Endothelial cell of hepatic sinusoid (primary cell): ENCODE results near the gene NFATC2.

Experiments
- in situ Hi-C: cut with HindIII; loops from 2 replicates; pipeline ENCODE4 v1.10.0; 2017; ENCODE audit warnings: low sequenced_read_pairs

NFATC2 gene

DNA sequence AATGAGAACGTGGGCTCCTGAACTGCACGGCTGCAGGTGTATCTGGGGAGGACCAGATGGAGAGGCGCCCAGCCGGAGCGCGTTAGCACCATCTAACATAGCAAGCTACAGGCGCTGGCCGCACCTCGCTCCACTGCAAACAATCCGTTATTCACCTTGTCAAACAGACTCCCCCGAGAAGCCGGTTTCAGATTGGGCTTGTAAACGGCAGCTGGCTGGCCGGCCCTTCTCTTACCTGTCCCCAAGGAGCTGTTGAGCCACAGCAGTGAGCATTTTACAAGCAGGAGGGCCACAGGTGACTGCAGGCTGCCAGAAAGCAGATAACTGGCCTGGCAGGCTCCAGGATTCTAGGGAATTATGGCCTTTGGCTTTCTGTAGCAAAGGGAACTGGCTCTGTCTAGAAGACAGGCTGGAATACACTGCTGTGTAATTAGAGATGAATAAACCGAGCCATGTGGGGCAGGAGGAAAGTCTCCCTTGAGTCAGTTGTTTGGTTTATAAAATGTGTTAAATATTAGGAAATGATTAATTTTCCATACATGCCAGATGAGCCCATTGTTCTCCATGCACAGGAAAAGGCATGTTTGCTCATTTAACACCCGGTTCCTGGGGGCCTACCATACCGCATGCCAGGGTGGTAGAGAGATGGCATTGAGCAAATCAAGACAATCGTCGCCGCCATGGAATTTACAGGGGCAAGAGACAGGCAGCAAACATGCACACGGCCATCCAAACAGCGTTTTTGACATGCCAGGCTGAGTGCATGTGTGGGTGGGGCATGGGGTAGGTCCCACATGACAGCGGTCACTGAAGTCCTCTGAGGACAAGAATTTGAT is 159.3 kb downstream of the NFATC2 start:
- in situ Hi-C loops = no loop called here

DNA sequence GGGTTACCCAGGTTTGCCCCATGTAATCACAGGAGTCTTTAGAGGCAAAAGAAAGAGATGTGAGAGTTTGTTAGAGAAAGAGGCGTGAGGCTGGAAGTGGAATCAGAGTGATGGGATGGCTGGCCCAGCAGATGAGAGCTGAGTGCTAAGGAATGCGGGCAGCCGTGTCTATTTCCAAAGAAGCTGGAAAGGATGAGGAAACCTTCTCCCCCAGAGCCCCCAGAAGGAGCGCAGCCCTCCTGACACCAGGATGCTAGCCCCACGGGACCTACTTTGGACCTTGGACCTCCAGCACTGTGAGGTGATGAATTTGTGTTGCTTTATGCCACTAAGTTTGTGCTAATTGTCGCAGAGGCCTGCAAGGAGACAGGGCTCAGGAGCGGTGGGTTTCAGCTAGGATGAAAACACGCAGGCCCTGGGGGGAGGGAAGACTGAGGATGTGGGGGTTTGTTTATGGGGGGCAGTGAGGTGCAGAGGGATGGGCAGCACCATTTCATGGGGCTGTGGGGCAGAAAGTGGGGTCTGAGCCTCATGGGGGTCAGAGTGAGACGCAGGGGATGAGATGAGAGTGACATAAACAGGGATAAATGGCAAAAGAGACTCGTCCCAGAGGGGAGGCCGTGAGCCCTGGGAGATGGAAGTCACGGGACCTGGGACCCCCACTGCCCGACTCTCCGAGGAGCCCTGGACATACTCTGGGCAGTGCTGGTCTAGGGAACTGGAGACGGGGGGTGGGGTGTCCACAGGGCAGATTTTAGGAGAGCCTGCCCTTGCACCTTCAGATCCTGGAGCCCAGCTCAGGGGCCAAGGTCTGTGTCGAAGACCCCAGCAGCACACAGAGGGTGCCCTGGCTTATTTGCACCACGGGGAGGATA is 160.2 kb downstream of the NFATC2 start:
- in situ Hi-C loops = no loop called here

DNA sequence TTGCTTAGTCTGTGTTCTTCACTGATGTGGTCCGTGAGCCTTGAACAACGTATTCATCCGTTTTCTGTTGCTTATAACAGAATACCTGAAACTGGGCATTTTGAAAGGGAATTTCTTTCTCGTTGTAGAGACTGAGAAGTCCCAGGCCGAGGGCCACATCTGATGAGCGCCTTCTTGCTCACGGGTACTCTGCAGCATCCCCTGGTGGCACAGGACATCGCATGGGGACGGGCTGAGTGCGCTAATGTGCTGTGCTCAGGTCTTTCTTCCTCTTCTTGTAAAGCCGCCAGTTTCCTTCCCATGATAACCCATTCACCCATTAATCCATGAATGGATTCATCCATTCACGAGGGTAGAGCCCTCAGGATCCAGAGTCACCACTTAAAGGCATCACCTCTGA is 161.0 kb downstream of the NFATC2 start:
- in situ Hi-C loops = no loop called here

DNA sequence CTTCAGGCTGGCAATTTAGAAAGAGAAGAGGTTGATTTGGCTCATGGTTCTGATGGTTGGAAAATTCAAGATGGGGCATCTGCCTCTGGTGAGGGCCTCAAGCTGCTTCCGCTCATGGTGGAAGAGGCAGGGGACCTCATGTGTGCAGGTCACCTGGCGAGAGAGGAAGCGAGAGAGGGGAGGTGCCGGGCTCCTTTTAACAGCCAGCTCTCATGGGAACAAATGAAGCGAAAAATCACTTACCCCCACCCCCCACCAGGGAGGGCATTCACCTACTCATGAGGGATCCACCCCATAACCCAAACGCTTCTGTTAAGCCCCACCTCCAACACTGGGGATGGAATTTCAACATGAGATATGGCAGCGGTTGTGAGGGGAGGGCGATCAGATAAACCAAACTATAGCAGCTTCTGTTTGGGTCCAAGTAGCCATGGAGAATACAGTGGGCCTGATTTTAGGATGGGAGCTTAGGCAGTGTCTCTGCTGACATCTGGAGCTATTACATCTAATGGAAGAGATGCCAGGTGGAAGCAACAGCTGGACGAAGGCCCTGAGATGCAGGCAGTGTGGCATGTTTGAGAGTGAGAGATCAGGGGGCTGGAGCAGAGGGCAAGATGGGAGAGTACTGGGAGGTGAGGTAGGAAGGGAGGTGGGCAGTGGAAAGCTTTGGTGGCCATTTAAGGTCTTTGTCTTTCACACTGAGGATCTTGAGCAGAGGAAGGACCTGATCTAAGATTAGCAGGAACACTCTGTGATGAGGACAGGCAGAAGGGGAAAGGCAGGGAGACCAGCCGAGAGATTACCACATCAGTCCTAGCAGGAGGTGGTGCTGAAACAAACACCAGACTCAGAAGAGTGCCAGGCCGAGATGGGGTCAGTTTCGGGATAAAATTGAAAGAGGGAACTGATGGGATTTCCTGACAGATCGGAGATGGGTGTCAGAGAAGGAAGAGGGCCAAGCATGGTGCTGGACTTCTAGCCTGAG is 161.8 kb downstream of the NFATC2 start:
- in situ Hi-C loops = no loop called here

DNA sequence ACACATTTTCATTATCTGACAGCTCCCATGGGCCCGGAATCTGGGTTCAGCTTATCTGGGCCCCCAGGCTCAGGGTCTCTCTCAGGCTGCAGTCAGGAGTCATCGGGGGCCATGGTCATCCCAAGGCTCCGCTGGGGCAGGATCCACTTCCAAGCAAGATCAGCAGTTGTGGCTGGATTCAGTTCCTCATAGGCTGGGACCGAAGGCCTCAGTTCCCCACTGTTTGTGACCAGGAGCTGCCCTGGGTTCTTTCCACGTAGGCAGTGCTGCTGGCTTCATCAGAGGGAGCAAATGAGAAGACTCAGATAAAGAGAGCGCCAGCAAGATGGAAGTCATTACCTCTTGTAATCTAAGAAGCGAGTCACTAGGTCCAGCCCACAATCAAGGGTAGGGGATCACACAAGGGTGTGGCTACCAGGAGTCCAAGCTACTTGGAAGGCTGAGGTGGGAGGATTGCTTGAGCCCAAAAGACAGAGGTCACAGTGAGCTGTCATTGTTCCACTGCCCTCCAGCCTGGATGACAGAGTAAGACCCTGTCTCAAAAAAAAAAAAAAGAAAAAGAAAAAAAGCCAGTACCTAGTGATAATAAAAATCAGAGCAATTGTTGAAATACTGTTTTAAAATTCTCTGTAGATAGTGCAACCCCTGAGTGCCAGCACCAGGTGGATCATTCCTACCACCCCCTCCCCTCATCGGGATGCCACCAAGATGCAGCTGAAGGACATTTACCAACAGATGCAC is 162.7 kb downstream of the NFATC2 start:
- in situ Hi-C loops = no loop called here

DNA sequence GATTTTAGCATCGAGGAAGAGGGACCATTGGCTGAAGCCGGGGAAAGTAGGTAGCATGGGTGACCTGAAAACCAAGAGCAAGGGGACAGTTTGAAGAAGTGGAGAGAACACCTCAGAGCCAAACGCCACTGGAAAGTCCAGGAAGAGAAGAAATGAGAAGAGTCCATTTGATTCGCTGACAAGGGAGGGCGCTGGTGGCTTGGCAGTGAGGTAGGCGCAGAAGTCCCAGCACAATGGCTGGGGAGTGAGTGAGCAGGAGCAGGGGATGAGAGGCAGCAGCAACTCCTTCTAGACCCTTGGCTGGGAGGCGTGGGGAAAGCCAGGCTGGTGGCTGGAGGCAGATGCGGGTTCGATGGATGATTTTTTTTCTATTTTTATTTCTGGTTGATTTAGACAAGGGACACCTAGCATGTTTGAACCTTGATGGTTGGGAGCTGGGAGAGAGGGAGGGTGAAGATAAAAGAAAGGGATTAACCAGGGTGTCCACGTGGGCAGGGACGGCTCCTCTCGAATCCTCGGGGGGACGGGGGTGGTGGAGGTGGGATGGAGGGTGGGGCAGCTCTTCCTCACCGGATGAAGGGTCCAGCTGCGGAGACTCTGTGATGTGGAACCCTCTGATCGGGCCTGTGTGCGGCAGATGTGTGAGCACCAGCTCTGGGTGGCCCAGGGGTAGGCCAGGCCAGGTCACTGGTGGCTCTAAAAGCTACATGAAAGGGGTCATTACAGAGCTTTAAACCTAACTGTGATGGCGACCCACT is 164.2 kb downstream of the NFATC2 start:
- in situ Hi-C loops = no loop called here

DNA sequence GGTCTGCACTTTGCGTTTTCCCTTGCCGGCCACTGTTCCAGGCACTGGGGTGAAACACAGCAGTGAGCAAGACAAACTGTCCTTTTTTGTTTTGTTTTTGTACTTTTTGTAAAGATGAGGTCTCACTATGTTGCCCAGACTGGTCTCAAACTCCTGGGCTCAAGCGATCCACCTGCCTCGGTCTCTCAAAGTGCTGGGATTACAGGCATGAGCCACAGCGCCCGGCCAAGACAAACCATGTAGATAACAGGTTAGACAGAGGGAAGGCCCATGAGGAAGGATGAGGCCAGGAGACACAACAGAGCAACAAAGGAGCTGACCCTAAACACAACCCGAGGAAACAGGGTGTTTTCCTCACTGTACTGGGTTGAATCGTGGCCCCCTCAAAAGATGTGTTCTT is 165.4 kb downstream of the NFATC2 start:
- in situ Hi-C loops = no loop called here

DNA sequence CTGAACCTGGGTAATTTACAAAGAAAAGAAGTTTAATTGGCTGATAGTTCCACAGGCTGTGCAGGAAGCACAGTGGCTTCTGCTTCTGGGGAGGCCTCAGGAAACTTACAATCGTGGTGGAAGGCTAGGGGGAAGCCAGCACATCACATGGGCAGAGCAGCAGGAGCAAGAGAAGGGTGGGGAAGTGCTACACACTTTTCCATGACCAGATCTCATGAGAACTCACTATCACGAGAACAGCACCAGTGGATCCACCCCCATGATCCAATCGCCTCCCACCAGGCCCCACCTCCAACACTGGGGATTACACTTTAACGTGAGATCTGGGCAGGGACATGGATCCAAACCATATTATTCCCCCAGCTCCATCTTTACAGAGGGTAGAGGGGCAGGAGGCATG is 166.4 kb downstream of the NFATC2 start:
- in situ Hi-C loops = no loop called here

DNA sequence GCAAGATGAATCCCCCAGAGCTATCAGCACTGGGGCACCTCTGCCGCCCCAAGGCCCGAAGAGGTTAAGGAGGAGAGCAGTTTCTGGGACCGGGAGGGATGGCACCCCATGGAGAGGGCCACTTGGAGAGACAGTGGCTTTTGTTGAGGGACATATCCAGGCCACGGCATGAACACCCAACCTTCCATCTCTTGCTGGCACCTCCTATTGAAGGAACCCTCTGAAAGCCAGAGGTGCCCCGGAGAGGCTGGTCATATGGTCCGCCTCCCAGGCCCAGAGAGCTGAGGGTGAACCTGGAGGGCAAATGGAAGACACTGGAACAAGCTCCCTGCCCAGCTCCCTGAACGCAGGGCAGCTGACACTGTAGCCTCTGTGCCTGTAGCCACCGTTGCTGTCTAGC is 167.0 kb downstream of the NFATC2 start:
- in situ Hi-C loops = no loop called here

DNA sequence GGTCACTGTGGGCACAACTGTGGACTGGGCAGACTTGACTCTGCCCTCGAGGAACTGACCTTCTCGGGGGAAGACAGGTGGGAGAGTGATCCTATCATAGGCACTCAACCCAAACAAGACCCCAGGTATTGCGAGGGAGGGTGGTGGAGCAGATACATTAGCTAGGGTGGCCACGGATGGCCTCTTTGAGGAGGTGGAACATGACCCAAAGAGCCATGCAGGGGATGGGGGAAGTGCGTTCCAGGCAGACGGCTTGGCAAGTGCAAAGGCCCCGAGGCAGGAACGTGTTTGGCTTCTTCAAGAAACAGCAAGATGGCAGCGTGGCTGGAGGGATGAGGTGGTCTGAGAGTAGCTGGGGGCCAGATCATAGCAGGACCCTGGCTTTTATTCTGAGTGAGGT is 167.6 kb downstream of the NFATC2 start:
- in situ Hi-C loops = no loop called here

DNA sequence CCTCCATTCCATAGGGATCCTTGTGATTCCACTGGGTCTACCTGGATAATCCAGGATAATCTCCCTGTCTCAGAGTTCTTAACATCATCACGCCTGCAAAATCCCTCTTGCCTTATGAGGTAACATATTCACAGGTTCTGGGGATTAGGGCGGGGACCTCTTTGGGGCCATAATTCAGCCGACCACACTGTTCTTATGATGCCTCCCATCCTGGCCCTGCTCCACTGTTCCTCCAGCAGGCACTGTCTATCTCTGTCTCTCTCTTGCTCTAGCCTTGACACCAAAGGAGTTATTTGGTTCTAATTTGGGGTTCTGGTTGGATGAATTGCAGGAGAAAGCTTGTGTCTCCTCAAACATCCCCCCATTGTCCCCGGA is 168.1 kb downstream of the NFATC2 start:
- in situ Hi-C loops = no loop called here

DNA sequence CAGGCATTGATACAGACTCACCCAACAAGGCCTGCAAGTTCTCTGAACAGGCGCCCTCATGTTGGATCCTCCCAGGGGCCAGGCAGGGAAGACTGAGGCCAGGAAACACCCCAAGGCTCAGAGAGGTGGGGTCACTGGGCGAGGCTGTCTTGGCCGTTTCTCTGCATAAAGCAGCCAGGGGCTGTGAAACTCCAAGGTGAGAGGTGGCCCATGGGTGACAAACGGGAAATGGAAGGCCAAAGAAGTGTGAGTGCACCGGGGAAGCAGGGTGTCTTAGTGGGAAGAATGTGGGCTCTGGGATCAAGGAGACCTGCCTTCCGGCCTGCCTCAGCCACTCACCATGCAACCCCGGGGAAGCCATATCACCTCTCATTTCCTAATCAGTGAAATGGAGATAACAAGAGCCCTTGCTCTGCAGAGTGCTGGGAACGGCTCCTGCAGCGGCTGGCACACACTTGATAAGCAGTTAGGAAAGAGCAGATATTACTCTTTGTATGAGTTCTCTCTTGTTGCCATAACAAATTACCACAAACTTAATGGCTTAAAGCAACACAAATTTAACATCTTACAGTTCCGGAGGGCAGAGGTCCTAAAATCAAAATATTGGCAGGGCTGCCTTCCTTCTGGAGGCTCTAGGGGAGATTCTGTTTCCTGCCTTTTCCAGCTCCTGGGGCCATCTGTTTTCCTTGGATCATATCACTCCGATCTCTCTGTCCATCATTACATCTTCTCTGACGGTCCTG is 168.6 kb downstream of the NFATC2 start:
- in situ Hi-C loops = no loop called here

DNA sequence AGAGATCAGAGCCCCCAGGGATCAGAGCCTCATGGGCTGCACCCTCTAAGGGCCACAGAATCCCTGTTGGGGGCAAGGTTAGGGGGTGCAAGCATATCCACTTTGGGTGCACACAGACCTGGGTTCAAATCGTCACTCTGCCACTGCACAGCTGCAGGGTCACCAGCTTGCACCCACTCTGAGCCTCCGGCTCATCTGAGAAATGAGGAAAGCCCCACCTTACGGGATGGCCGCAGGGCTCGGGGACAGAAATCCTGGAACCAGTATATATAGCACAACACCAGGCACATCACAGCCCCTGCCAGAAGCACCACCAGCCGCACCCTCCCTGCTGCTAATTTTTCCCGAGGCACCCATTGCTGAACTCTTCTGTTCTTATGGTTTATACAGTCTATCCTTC is 169.6 kb downstream of the NFATC2 start:
- in situ Hi-C loops = no loop called here

DNA sequence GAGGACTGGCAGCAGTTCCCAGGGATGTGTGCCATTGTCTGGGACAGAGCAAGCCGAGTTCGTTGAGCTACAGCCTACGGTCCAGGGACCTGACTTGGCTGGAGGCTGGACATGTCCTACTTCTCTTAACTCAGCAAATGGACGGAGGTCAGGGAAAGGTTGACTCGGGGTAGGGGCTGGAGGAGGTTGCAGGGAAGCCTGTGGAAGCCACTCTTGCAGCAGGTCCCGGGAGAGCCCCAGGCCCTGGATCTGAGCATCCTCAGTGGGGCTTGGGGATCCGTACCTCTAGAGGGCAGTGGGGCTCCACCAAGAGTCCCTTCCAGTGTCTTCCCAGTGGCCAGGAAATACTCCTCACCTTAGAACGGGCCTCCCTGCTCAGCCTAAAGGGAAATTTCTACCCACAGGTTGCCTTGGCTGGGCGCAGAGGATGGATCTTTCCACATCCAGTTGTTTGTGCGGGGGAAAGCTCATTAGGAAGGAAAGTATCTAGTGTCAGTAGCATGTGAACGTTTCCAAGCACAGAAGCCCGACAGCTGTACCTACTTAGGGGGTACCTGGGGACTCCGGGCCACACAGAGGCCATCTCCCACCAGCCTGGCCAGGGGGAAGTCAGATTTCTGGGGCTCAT is 170.2 kb downstream of the NFATC2 start:
- in situ Hi-C loops = no loop called here

DNA sequence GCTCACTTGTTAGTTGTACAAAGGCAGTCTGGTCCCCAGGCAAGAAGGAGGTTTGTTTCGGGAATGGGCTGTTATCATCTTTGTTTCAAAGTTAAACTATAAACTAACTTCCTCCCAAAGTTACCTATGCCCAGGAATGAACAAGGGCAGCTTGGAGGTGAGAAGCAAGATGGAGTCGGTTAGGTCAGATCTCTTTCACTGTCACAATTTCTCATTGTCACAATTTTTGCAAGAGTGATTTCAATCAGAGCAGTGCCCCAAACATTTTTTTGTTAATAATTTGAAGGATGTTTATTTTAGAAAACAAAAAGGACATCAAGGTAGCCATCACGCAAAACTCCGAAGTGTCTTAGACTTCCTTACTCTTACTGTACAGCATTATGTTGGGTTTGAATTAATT is 170.8 kb downstream of the NFATC2 start:
- in situ Hi-C loops = no loop called here

DNA sequence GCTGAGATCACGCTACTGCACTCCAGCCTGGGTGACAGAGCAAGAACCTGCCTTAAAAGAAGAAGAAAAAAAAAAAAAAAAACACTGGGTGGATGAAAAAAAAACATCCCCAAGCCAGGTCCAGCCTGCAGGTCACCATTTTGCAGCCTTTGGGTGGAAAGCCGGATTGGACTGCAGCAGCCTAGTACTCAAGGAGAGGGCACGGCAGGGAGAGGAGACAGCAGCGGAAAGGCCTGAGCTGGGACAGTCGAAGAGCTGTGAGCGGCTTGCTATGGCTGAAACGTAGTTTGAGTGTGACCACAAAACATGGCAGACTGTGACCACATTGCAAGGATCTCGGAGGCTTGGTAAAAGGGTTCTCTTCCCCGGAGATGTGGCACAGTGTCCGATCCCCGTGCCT is 173.0 kb downstream of the NFATC2 start:
- in situ Hi-C loops = no loop called here

DNA sequence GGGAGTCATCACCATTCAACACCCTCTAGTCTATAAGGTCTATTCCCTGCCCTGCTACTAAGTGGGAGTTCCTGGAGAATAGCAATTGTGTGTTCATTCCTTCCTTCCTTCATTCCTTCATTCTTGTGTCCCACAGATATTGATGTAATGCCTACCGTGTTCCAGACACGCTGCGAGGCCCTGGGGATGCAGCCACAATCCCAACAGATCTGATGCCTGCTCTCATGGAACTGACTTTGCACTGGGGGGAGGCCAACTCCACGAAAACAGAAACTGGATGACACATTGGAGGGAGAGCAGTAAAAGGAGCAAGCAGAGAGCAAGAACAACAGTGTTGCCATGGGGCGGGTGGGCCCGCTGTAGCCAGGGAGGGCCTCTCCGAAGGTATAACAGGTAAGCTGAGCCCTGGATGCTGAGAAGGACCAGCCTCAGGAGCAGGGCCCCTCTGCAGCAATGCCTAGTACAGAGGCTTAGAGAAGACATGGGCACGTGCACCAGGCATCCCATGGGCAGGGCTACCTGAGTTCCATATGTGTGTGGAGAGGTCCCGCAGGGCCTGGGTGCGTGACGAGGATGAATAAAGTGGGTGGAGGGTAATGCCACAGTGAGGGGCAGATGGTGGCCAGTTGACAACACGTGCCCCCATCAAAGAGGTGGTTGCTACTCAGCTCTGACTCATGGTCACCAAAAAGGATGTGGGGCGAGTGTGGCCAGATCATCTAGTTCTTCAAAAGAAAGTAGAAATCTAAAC is 173.9 kb downstream of the NFATC2 start:
- in situ Hi-C loops = no loop called here
